Transverse colon (tissue), 3 donors: ENCODE measurements around the gene C2orf42.

Experiments
- CTCF ChIP-seq, 5 experiments: fragments of 200-600 bp in 3 of 5; fragments of 450-650 bp in 2 of 5; sonication (generic) in 3 of 5; IDR thresholded peaks; 1 replicate in 2 of 5; 2 replicates in 3 of 5; pipeline ENCODE4 v1.5.1; 2016 to 2017; ENCODE audit warnings: antibody characterized with exemption in 5 of 5, inconsistent platforms in 3 of 5, mild to moderate bottlenecking in 2 of 5, moderate library complexity in 1 of 5
- EP300 ChIP-seq: sonication (generic); formaldehyde crosslinking; IDR thresholded peaks from one replicate; pipeline ENCODE4 v1.6.1; 2017; ENCODE audit warnings: antibody characterized with exemption, low read depth

GRCh38 chr2:70226781-70227180, 36.0 kb upstream of the C2orf42 start:
- no peak for TF ChIP-seq CTCF (IDR thresholded peaks at IDR 0.05)
- TF ChIP-seq EP300: no peak
